HEK293 (cell line): Measurements from ENCODE around the gene SLC47A2.

ENCODE experiments used
- CTCF ChIA-PET: fragments of 350-600 bp; formaldehyde crosslinking; extraction: SDS; loops from one replicate; lab custom pipeline; 2021; ENCODE audit warnings: antibody characterized with exemption; lab: Yijun Ruan, JAX
- POLR2A ChIA-PET: fragments of 300-600 bp; formaldehyde crosslinking; extraction: SDS; loops from one replicate; lab custom pipeline; 2020; ENCODE audit warnings: antibody characterized with exemption, inconsistent platforms; lab: Yijun Ruan, JAX
- H3K27ac ChIP-seq: fragments of 200-500 bp; sonication (Bioruptor generic); 2 replicates; pipeline ENCODE4 v1.5.1; 2014; ENCODE audit warnings: low read depth, low read length, control low read depth, inconsistent platforms; ENCODE audit errors: extremely low read depth
- H3K36me3 ChIP-seq, 2 experiments: fragments of 200-500 bp in 1 of 2; sonication (Bioruptor generic) in 1 of 2; 1 replicate in 1 of 2; 2 replicates in 1 of 2; pipeline ENCODE4 v1.5.1; 2014 to 2017; ENCODE audit warnings: inconsistent platforms in 2 of 2, low read length in 2 of 2; ENCODE audit not compliant: control insufficient read depth in 2 of 2, insufficient read depth in 1 of 2
- H3K4me1 ChIP-seq: fragments of 200-500 bp; sonication (Bioruptor generic); 2 replicates; pipeline ENCODE4 v1.5.1; 2014; ENCODE audit warnings: mild to moderate bottlenecking, low read length, inconsistent platforms; ENCODE audit not compliant: control insufficient read depth, insufficient read depth
- H3K4me3 ChIP-seq: 2 replicates; pipeline ENCODE4 v1.5.1; 2011; ENCODE audit warnings: low read depth, mild to moderate bottlenecking, control low read depth, low read length, moderate library complexity
- H3K9me3 ChIP-seq: fragments of 200-500 bp; sonication (Bioruptor generic); 2 replicates; pipeline ENCODE4 v1.5.1; 2014; ENCODE audit warnings: low read depth, low read length, inconsistent platforms; ENCODE audit not compliant: control insufficient read depth, insufficient read depth
- GLI4 ChIP-seq: fragments of 450-650 bp; formaldehyde crosslinking; IDR thresholded peaks from 2 replicates; pipeline ENCODE4 v1.5.1; 2016; ENCODE audit warnings: missing biosample characterization, missing genetic modification characterization
- GLIS1 ChIP-seq: fragments of 450-650 bp; formaldehyde crosslinking; IDR thresholded peaks from 2 replicates; pipeline ENCODE4 v1.5.1; 2016; ENCODE audit warnings: missing biosample characterization, missing genetic modification characterization
- KLF1 ChIP-seq: fragments of 450-650 bp; formaldehyde crosslinking; IDR thresholded peaks from 2 replicates; pipeline ENCODE4 v1.5.1; 2016; ENCODE audit warnings: missing biosample characterization, missing genetic modification characterization
- SCRT1 ChIP-seq: fragments of 450-650 bp; formaldehyde crosslinking; IDR thresholded peaks from 2 replicates; pipeline ENCODE4 v1.5.1; 2016; ENCODE audit warnings: missing biosample characterization, missing genetic modification characterization, borderline replicate concordance
- ZBTB17 ChIP-seq: fragments of 450-650 bp; formaldehyde crosslinking; IDR thresholded peaks from 2 replicates; pipeline ENCODE4 v1.5.1; 2016; ENCODE audit warnings: missing biosample characterization, missing genetic modification characterization
- ZBTB48 ChIP-seq: fragments of 450-650 bp; formaldehyde crosslinking; IDR thresholded peaks from 2 replicates; pipeline ENCODE4 v1.5.1; 2016; ENCODE audit warnings: missing biosample characterization, missing genetic modification characterization
- ZBTB7A ChIP-seq: fragments of 450-650 bp; formaldehyde crosslinking; IDR thresholded peaks from 2 replicates; pipeline ENCODE4 v1.5.1; 2016; ENCODE audit warnings: low read depth, missing biosample characterization, missing genetic modification characterization
- ZIC2 ChIP-seq: fragments of 450-650 bp; formaldehyde crosslinking; IDR thresholded peaks from 2 replicates; pipeline ENCODE4 v1.5.1; 2016; ENCODE audit warnings: missing biosample characterization, missing genetic modification characterization
- ZNF544 ChIP-seq: fragments of 450-650 bp; formaldehyde crosslinking; IDR thresholded peaks from 2 replicates; pipeline ENCODE4 v1.5.0; 2017; ENCODE audit warnings: missing biosample characterization, missing genetic modification characterization
- ZNF548 ChIP-seq: fragments of 450-650 bp; formaldehyde crosslinking; IDR thresholded peaks from 2 replicates; pipeline ENCODE4 v1.5.1; 2016; ENCODE audit warnings: missing biosample characterization, missing genetic modification characterization
- ZNF621 ChIP-seq: fragments of 450-650 bp; formaldehyde crosslinking; IDR thresholded peaks from 2 replicates; pipeline ENCODE4 v1.5.1; 2017; ENCODE audit warnings: missing biosample characterization, missing genetic modification characterization
- ZNF664 ChIP-seq: fragments of 450-650 bp; formaldehyde crosslinking; IDR thresholded peaks from 2 replicates; pipeline ENCODE4 v1.5.1; 2016; ENCODE audit warnings: missing biosample characterization, missing genetic modification characterization
- ZNF701 ChIP-seq: fragments of 450-650 bp; formaldehyde crosslinking; IDR thresholded peaks from 2 replicates; pipeline ENCODE4 v1.5.1; 2016; ENCODE audit warnings: missing biosample characterization, missing genetic modification characterization
- TF ChIP-seq, protein P1 (sequence below): fragments of 450-650 bp; formaldehyde crosslinking; IDR thresholded peaks from 2 replicates; pipeline ENCODE4 v1.5.1; 2016; ENCODE audit warnings: missing biosample characterization, missing genetic modification characterization
- TF ChIP-seq, protein P2 (sequence below): fragments of 450-650 bp; formaldehyde crosslinking; IDR thresholded peaks from 2 replicates; pipeline ENCODE4 v1.5.1; 2016; ENCODE audit warnings: missing biosample characterization, missing genetic modification characterization, borderline replicate concordance
- TF ChIP-seq, protein P3 (sequence below): fragments of 450-650 bp; formaldehyde crosslinking; IDR thresholded peaks from 2 replicates; pipeline ENCODE4 v1.5.0; 2017; ENCODE audit warnings: missing biosample characterization, missing genetic modification characterization, borderline replicate concordance

The SLC47A2 gene

DNA sequence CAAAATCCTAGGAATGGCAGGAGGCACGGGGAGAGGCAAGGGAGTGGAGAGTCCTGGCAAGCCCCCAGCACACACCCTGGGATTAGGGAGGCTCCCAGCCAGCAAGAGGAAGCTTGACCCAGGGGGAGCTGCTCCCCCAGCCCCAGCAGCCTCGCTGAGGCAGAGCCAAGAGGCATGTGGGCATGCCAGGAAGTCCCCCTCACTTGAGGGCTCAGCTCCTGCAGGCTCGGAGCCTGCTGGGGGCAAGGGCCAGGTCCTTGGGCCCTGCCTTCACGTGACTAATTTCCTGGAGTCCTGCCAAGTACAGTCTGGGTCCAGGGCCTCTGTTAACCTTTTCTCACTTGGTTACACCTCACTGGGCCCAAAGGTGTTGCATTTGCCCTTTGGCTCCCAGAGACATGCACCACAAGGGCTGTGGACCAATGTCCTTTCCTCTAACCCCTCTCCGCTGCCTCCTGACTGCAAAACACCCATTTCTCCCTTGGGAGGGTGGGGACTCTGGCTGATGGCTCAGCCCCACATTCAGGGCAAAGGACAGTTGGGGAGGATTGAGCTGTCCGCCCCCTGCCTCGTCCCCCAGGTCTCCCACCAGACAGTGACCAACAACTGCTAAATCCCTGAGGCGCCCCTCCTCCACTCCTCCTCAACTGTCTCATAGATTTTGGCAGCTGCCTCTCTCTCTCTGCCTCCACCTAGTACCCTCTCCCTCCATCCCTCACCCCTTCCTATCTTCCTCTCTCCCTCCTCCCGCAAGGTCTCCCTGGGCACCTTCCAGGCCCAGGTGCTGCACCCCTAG is 4.4 kb upstream of the SLC47A2 start:
- ChIA-PET CTCF (interaction anchor here (0.7 to 2.0 kb wide), 3 partner anchors 20 to 208 kb away, joined by 3 to 9 read pairs (median 3); no protein-coding TSS in a partner anchor), POLR2A (no interaction called here)
- TF ChIP-seq, protein P1, sequence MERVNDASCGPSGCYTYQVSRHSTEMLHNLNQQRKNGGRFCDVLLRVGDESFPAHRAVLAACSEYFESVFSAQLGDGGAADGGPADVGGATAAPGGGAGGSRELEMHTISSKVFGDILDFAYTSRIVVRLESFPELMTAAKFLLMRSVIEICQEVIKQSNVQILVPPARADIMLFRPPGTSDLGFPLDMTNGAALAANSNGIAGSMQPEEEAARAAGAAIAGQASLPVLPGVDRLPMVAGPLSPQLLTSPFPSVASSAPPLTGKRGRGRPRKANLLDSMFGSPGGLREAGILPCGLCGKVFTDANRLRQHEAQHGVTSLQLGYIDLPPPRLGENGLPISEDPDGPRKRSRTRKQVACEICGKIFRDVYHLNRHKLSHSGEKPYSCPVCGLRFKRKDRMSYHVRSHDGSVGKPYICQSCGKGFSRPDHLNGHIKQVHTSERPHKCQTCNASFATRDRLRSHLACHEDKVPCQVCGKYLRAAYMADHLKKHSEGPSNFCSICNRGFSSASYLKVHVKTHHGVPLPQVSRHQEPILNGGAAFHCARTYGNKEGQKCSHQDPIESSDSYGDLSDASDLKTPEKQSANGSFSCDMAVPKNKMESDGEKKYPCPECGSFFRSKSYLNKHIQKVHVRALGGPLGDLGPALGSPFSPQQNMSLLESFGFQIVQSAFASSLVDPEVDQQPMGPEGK (tag by site-specific recombination) = 0 out of 2 replicates have a peak, but pooled peaks have one; percentile 30
- TF ChIP-seq GLIS1 (tag by site-specific recombination) (peak; percentile 60), ZNF548 (no peak), ZNF621 (tag by site-specific recombination) (no peak), KLF1 (peak; percentile 45), GLI4 (tag by site-specific recombination) (no peak), ZIC2 (tag by site-specific recombination) (peak; percentile 84), ZBTB48 (tag by site-specific recombination) (no peak), ZNF544 (tag by site-specific recombination) (no peak), SCRT1 (tag by site-specific recombination) (no peak), ZNF701 (no peak), ZNF664 (tag by site-specific recombination) (no peak), ZBTB7A (tag by site-specific recombination) (no peak), ZBTB17 (tag by site-specific recombination) (no peak)
- TF ChIP-seq, protein P2, sequence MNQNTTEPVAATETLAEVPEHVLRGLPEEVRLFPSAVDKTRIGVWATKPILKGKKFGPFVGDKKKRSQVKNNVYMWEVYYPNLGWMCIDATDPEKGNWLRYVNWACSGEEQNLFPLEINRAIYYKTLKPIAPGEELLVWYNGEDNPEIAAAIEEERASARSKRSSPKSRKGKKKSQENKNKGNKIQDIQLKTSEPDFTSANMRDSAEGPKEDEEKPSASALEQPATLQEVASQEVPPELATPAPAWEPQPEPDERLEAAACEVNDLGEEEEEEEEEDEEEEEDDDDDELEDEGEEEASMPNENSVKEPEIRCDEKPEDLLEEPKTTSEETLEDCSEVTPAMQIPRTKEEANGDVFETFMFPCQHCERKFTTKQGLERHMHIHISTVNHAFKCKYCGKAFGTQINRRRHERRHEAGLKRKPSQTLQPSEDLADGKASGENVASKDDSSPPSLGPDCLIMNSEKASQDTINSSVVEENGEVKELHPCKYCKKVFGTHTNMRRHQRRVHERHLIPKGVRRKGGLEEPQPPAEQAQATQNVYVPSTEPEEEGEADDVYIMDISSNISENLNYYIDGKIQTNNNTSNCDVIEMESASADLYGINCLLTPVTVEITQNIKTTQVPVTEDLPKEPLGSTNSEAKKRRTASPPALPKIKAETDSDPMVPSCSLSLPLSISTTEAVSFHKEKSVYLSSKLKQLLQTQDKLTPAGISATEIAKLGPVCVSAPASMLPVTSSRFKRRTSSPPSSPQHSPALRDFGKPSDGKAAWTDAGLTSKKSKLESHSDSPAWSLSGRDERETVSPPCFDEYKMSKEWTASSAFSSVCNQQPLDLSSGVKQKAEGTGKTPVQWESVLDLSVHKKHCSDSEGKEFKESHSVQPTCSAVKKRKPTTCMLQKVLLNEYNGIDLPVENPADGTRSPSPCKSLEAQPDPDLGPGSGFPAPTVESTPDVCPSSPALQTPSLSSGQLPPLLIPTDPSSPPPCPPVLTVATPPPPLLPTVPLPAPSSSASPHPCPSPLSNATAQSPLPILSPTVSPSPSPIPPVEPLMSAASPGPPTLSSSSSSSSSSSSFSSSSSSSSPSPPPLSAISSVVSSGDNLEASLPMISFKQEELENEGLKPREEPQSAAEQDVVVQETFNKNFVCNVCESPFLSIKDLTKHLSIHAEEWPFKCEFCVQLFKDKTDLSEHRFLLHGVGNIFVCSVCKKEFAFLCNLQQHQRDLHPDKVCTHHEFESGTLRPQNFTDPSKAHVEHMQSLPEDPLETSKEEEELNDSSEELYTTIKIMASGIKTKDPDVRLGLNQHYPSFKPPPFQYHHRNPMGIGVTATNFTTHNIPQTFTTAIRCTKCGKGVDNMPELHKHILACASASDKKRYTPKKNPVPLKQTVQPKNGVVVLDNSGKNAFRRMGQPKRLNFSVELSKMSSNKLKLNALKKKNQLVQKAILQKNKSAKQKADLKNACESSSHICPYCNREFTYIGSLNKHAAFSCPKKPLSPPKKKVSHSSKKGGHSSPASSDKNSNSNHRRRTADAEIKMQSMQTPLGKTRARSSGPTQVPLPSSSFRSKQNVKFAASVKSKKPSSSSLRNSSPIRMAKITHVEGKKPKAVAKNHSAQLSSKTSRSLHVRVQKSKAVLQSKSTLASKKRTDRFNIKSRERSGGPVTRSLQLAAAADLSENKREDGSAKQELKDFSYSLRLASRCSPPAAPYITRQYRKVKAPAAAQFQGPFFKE = no peak
- TF ChIP-seq, protein P3, sequence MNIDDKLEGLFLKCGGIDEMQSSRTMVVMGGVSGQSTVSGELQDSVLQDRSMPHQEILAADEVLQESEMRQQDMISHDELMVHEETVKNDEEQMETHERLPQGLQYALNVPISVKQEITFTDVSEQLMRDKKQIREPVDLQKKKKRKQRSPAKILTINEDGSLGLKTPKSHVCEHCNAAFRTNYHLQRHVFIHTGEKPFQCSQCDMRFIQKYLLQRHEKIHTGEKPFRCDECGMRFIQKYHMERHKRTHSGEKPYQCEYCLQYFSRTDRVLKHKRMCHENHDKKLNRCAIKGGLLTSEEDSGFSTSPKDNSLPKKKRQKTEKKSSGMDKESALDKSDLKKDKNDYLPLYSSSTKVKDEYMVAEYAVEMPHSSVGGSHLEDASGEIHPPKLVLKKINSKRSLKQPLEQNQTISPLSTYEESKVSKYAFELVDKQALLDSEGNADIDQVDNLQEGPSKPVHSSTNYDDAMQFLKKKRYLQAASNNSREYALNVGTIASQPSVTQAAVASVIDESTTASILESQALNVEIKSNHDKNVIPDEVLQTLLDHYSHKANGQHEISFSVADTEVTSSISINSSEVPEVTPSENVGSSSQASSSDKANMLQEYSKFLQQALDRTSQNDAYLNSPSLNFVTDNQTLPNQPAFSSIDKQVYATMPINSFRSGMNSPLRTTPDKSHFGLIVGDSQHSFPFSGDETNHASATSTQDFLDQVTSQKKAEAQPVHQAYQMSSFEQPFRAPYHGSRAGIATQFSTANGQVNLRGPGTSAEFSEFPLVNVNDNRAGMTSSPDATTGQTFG (tag by site-specific recombination) = no peak
- H3K4me3 ChIP-seq = no peak overlapping the region
- no peaks in the 10 kb centered on the region for H3K9me3 ChIP-seq
- H3K36me3 ChIP-seq = no peaks in the 10 kb centered on the region
- H3K4me1 ChIP-seq = no peaks in the 10 kb centered on the region
- no peak overlapping the region for H3K27ac ChIP-seq
